Lower leg skin (tissue), 4 donors: ENCODE measurements around the gene OTULINL. TPM values are rescaled to one million over a fixed set of nuclear protein-coding genes. Genes with fewer than 3 reads are reported as not detected.

Source experiments
- DNase-seq, 2 donors: peaks; one replicate each; pipeline ENCODE4 v3.0.0-alpha.2; 2019; ENCODE audit warnings: low spot score in 2 of 2
- H3K4me3 ChIP-seq: fragments of 200-600 bp; sonication (generic); 2 replicates; pipeline ENCODE4 v1.5.1; 2017; ENCODE audit warnings: mild to moderate bottlenecking, low read depth; ENCODE audit not compliant: poor library complexity, severe bottlenecking
- CTCF ChIP-seq, 3 donors: fragments of 450-650 bp; IDR thresholded peaks; one replicate each; pipeline ENCODE4 v1.5.1; 2016; ENCODE audit warnings: antibody characterized with exemption in 3 of 3, mild to moderate bottlenecking in 3 of 3, moderate library complexity in 2 of 3
- POLR2A ChIP-seq, 2 donors: fragments of 450-650 bp; IDR thresholded peaks; one replicate each; pipeline ENCODE4 v1.6.1; 2016 to 2017; ENCODE audit warnings: antibody characterized with exemption in 2 of 2, mild to moderate bottlenecking in 1 of 2, moderate library complexity in 1 of 2
- WGBS, 2 donors: methylation state at CpG; one replicate each; pipeline ENCODE4 v1.1.5; 2018; 5-methylcytosine and 5-hydroxymethylcytosine counted together
- intact Hi-C: fragments of 100-400 bp; cut with DNase I; formaldehyde crosslinking; loops from one replicate; pipeline ENCODE4 v1.15.0; 2023; ENCODE audit warnings: low total_unique reads
- total RNA-seq, 4 donors: library from RNA; depleted of rRNA; stranded (reverse); fragments of >200 nt; gene quantifications; one replicate each; pipeline ENCODE4 v1.1.0, GENCODE V29; 2016

The OTULINL gene
- 10 to 100 TPM in 1 of 4 donors, 1 to 10 TPM in 3; 1.6 to 10.9 (median 2.1) TPM for total RNA-seq

- peak within 1 kb of the TSS; percentile 77 for H3K4me3 ChIP-seq
- intact Hi-C loops: no loop called here
- DNase-seq: peak; percentile 69 to 96
- TF ChIP-seq POLR2A (IDR thresholded peaks at IDR 0.05) (no peak), CTCF (IDR thresholded peaks at IDR 0.05) (no peak)
- 13 to 16% methylated on average over 19 to 24 of the region's 63 CpGs for WGBS, 2 donors
Measured at GRCh38 chr5:14581106-14581890, at the start of gene OTULINL. Gene OTULINL (plus strand): TSS chr5:14581792. CDS start chr5:14581895, 103 bp downstream.

- intact Hi-C loops: no loop called here
- DNase-seq: no peak
- no peak overlapping the region for H3K4me3 ChIP-seq
- TF ChIP-seq CTCF (IDR thresholded peaks at IDR 0.05): no peak
- TF ChIP-seq POLR2A (IDR thresholded peaks at IDR 0.05): no peak
- 54 to 72% methylated on average over 3 of the region's 3 CpGs for WGBS, 2 donors
Measured at GRCh38 chr5:14532180-14532579, 49.4 kb upstream of the OTULINL start.

GRCh38 chr5:14534773-14535172, 46.8 kb upstream of the OTULINL start:
- TF ChIP-seq CTCF (IDR thresholded peaks at IDR 0.05): no peak
- TF ChIP-seq POLR2A (IDR thresholded peaks at IDR 0.05): no peak
- WGBS, 2 donors: 27 to 32% methylated on average over 7 of the region's 7 CpGs
- peak in 1 of 2 donors; percentile 22 for DNase-seq

GRCh38 chr5:14545308-14545707, 36.3 kb upstream of the OTULINL start:
- DNase-seq: peak in 1 of 2 donors; percentile 27
- intact Hi-C loops: no loop called here
- 52 to 56% methylated on average over 3 of the region's 3 CpGs for WGBS, 2 donors
- TF ChIP-seq POLR2A (IDR thresholded peaks at IDR 0.05) (no peak), CTCF (IDR thresholded peaks at IDR 0.05) (no peak)
- no peak overlapping the region for H3K4me3 ChIP-seq

More at GRCh38 chr5:14534773-14535172, 46.8 kb upstream of the OTULINL start:
- intact Hi-C loops: no loop called here
- no peak overlapping the region for H3K4me3 ChIP-seq

- intact Hi-C loops: no loop called here
- no peak for DNase-seq
- WGBS, 2 donors: 79 to 83% methylated on average over 1 of the region's 1 CpG
- TF ChIP-seq CTCF (IDR thresholded peaks at IDR 0.05) (no peak), POLR2A (IDR thresholded peaks at IDR 0.05) (no peak)
- no peak overlapping the region for H3K4me3 ChIP-seq
Measured at GRCh38 chr5:14545862-14546261, 35.7 kb upstream of the OTULINL start.
